Retinal pigment epithelial cell (primary cell): Measurements from ENCODE around the gene BIRC7.

Experiments
- DNase-seq: peaks from one replicate; pipeline ENCODE4 v3.0.0-alpha.2; 2010; ENCODE audit warnings: low read depth
- H3K4me3 ChIP-seq: 2 replicates; pipeline ENCODE4 v1.5.1; 2011; ENCODE audit warnings: mild to moderate bottlenecking, low read length, control low read depth, moderate library complexity
- CTCF ChIP-seq: conservative IDR thresholded peaks from 2 replicates; pipeline ENCODE4 v1.5.1; 2011; ENCODE audit warnings: low read depth, low read length, control low read depth, inconsistent platforms

Gene BIRC7

GRCh38 chr20:63235399-63235983 is at the start of gene BIRC7:
Gene BIRC7 (plus strand): TSS chr20:63235905. CDS start chr20:63236097, 192 bp downstream.
- no peak for TF ChIP-seq CTCF
- peak within 1 kb of the TSS; percentile 21 for H3K4me3 ChIP-seq
- DNase-seq, result no peak

- TF ChIP-seq CTCF, result no peak
- DNase-seq, result no peak
- H3K4me3 ChIP-seq, result no peak overlapping the region
Observed at GRCh38 chr20:63186084-63186483, 49.6 kb upstream of the BIRC7 start.

GRCh38 chr20:63186528-63187316 is 49.0 kb upstream of the BIRC7 start:
- peak; percentile 34 for TF ChIP-seq CTCF
- no peak for DNase-seq
- H3K4me3 ChIP-seq, result no peak overlapping the region

GRCh38 chr20:63187338-63188158 is 48.2 kb upstream of the BIRC7 start:
- TF ChIP-seq CTCF, result no peak

GRCh38 chr20:63188159-63188442 is 47.6 kb upstream of the BIRC7 start:
- H3K4me3 ChIP-seq, result no peak overlapping the region
- TF ChIP-seq CTCF, result no peak
- DNase-seq, result no peak

More at GRCh38 chr20:63187338-63188158, 48.2 kb upstream of the BIRC7 start:
- no peak for DNase-seq
- no peak overlapping the region for H3K4me3 ChIP-seq

GRCh38 chr20:63188641-63189321 is 46.9 kb upstream of the BIRC7 start:
- H3K4me3 ChIP-seq, result no peak overlapping the region
- no peak for DNase-seq
- no peak for TF ChIP-seq CTCF
